M059J (cell line): ENCODE measurements around the gene KCNAB2. TPM values are rescaled to one million over a fixed set of nuclear protein-coding genes. Genes with fewer than 3 reads are reported as not detected.

Source experiments
- DNase-seq: peaks from one replicate; pipeline ENCODE4 v3.0.0-alpha.2; 2012; ENCODE audit warnings: low read depth
- total RNA-seq: library from RNA; depleted of rRNA; stranded (reverse); fragments of >200 nt; shearing (Covaris generic); gene quantifications from 2 replicates; pipeline ENCODE4 v1.2.3, GENCODE V29; 2014; rRNA removed

KCNAB2 gene
- total RNA-seq, 1 experiment from 2014 or later, result 13.7 TPM

DNA sequence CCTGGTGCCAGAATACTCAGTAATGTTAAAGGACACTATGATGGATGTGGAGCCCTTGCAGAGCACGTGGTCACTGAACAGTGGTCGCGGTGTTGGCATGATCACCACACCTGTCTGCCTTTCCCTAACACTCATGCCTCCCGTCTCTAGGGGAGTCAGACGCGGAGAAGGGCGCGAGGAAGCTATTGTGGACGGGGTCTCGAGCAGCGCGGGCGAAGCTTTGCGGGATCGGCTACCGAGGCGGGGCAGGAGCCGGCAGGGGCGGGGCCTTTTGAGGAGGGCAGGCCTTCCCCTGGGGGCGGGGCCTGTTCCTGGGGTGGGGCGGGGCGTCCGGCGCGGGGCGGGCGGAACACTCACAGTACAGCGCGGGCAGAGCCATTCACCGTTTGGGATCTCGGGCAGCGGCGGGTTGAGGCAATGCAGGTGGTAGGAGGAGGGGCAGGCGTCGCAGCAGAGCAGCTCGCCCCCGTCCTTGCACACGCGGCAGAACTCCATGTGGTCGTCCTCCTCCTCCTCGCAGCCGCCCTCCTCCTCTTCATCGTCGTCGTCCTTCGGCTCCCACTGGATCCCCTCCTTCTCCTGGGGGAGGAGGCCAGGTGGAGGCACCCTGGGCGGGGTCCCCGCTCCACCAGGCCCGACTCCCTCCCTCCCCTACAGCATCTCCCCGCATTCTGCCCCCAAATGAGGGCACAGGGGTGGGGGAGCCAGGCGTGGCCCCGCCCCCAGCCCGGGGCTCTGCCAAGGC, 103.0 kb downstream of the KCNAB2 start:
- DNase-seq, result no peak

DNA sequence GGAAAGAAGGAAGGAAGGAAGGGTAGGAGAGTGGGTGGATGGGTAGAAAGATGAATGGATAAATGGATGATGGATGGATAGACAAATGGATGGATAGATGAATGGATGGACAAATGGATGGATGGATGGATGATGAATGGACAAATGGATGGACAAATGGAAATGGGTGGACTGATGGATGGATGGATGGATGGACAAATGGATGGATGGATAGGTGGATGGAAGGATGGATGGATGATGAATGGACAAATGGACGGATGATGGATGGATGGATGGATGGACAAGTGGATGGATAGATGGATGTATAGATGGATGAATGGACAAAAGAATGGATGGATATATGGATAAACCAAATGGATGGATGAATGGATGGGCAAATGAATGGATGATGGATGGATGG, 103.9 kb downstream of the KCNAB2 start:
- no peak for DNase-seq

DNA sequence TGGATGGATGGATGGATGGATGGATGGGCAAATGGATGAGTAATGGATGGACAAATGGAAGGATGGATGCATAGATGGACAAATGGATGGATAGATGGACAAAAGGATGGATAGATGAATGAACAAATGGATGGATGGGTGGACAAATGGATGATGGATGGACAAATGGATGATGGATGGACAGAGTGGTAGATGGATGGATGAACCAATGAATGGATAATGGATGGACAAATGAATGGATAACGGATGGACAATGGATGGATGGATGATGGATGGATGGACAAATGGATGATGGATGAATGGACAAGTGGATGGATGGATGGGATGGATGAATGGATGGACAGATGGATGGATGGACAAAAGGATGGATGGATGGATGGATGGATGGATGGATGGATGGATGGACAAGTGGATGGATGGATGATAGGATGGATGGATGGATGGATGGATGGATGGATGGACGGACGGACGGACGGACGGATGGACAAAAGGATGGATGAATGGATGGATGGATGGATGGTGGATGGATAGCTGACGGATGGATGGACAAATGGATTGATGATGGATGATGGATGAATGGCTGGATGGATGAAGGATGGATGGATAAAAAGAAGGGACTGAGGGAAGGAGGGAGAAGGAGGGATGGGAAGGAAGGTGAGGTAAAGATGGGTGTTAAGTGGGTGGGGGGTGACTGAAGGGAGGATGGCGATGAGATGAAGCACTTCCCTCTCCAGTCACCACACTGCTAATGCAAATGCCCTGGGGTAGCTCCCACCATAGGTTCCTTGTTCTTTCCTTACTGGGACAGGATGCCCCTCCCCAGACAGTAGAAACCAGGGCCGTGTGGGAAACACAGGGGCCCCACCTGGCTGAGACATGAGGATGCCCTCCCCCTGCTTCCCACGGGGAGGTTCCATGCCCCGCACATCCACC, 104.6 kb downstream of the KCNAB2 start:
- DNase-seq, result no peak

Other genes with a start within 250 kb of the KCNAB2 start
- gene NPHP4, start 53.5 kb upstream of the KCNAB2 start, total RNA-seq, result 5.4 and 7.8 TPM in 2 replicates
- 0.07 TPM in 1 of 2 replicates, not detected in the other for gene CHD5, start 134.4 kb downstream of the KCNAB2 start, total RNA-seq
- gene RPL22, start 153.7 kb downstream of the KCNAB2 start, total RNA-seq, result 135 and 162 TPM in 2 replicates
- 0.91 and 3.9 TPM in 2 replicates for gene RNF207, start 160.2 kb downstream of the KCNAB2 start, total RNA-seq
- 99.6 and 153 TPM in 2 replicates for gene ICMT, start 190.1 kb downstream of the KCNAB2 start, total RNA-seq
- gene HES3, start 198.3 kb downstream of the KCNAB2 start, total RNA-seq, result not detected in 2 replicates
- 3.5 and 9.1 TPM in 2 replicates for gene GPR153, start 215.2 kb downstream of the KCNAB2 start, total RNA-seq